ENCODE data around the gene DOK4. TPM values are rescaled to one million over a fixed set of nuclear protein-coding genes. Genes with fewer than 3 reads are reported as not detected.

DOK4 gene
- total RNA-seq, 1 experiment from 2014 or later = 23.0 TPM

- Mint-ChIP-seq H3K36me3 (ENCODE audit: insufficient read depth, unreplicated experiment) (no peaks in the 10 kb centered on the region), H3K4me3 (ENCODE audit: low read depth, unreplicated experiment) (no peak overlapping the region), H3K27ac (ENCODE audit: unreplicated experiment) (no peak overlapping the region), H3K9me3 (ENCODE audit: low read depth, unreplicated experiment) (no peaks in the 10 kb centered on the region), H3K27me3 (ENCODE audit: unreplicated experiment) (peaks cover 41% of the 10 kb centered on the region), H3K4me1 (ENCODE audit: low read depth, unreplicated experiment) (no peaks in the 10 kb centered on the region)
- CTCF ChIA-PET = interaction anchor here (0.6 to 0.7 kb wide), 2 partner anchors 10 to 168 kb away, joined by 3 read pairs; no protein-coding TSS in a partner anchor
- intact Hi-C loops (cut with micrococcal nuclease; ENCODE audit: unreplicated experiment) = loop anchor here (10.0 kb wide), 1 partner anchor 425 kb away; no protein-coding TSS in a partner anchor
- TF ChIP-seq, protein P1, sequence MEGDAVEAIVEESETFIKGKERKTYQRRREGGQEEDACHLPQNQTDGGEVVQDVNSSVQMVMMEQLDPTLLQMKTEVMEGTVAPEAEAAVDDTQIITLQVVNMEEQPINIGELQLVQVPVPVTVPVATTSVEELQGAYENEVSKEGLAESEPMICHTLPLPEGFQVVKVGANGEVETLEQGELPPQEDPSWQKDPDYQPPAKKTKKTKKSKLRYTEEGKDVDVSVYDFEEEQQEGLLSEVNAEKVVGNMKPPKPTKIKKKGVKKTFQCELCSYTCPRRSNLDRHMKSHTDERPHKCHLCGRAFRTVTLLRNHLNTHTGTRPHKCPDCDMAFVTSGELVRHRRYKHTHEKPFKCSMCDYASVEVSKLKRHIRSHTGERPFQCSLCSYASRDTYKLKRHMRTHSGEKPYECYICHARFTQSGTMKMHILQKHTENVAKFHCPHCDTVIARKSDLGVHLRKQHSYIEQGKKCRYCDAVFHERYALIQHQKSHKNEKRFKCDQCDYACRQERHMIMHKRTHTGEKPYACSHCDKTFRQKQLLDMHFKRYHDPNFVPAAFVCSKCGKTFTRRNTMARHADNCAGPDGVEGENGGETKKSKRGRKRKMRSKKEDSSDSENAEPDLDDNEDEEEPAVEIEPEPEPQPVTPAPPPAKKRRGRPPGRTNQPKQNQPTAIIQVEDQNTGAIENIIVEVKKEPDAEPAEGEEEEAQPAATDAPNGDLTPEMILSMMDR (IDR thresholded peaks at IDR 0.05; ENCODE audit: unreplicated experiment) = no peak
- DNase-seq = no peak
- BruUV-seq (replicated peaks) = no TSS peak
Measured at GRCh38 chr16:57510016-57510871, 24.0 kb upstream of the DOK4 start.

GRCh38 chr16:57509231-57509923 lies 23.1 kb upstream of the DOK4 start:
- H3K4me1 Mint-ChIP-seq (ENCODE audit: low read depth, unreplicated experiment) = no peaks in the 10 kb centered on the region
- H3K9me3 Mint-ChIP-seq (ENCODE audit: low read depth, unreplicated experiment) = no peaks in the 10 kb centered on the region
- TF ChIP-seq, protein P1 (IDR thresholded peaks at IDR 0.05; ENCODE audit: unreplicated experiment) = no peak
- no peak for DNase-seq
- BruUV-seq (replicated peaks) = no TSS peak
- peaks cover 50% of the 10 kb centered on the region for H3K27me3 Mint-ChIP-seq (ENCODE audit: unreplicated experiment)
- no peak overlapping the region for H3K4me3 Mint-ChIP-seq (ENCODE audit: low read depth, unreplicated experiment)
- intact Hi-C loops (cut with micrococcal nuclease; ENCODE audit: unreplicated experiment) = no loop called here
- H3K27ac Mint-ChIP-seq (ENCODE audit: unreplicated experiment) = no peak overlapping the region
- H3K36me3 Mint-ChIP-seq (ENCODE audit: insufficient read depth, unreplicated experiment) = no peaks in the 10 kb centered on the region
- CTCF ChIA-PET = no interaction called here

GRCh38 chr16:57508035-57508425 lies 21.7 kb upstream of the DOK4 start:
- Mint-ChIP-seq H3K4me1 (ENCODE audit: low read depth, unreplicated experiment) (no peaks in the 10 kb centered on the region), H3K4me3 (ENCODE audit: low read depth, unreplicated experiment) (no peak overlapping the region), H3K27ac (ENCODE audit: unreplicated experiment) (no peak overlapping the region), H3K27me3 (ENCODE audit: unreplicated experiment) (peaks cover 63% of the 10 kb centered on the region), H3K36me3 (ENCODE audit: insufficient read depth, unreplicated experiment) (no peaks in the 10 kb centered on the region), H3K9me3 (ENCODE audit: low read depth, unreplicated experiment) (no peaks in the 10 kb centered on the region)
- BruUV-seq (replicated peaks) = no TSS peak
- no peak for DNase-seq
- intact Hi-C loops (cut with micrococcal nuclease; ENCODE audit: unreplicated experiment) = no loop called here
- TF ChIP-seq, protein P1 (IDR thresholded peaks at IDR 0.05; ENCODE audit: unreplicated experiment) = no peak
- CTCF ChIA-PET = no interaction called here

- no TSS peak for BruUV-seq (replicated peaks)
- no peak overlapping the region for H3K27ac Mint-ChIP-seq (ENCODE audit: unreplicated experiment)
- no peaks in the 10 kb centered on the region for H3K4me1 Mint-ChIP-seq (ENCODE audit: low read depth, unreplicated experiment)
Measured at GRCh38 chr16:57507136-57508034, 21.1 kb upstream of the DOK4 start.

More at GRCh38 chr16:57507136-57508034, 21.1 kb upstream of the DOK4 start:
- no peak for DNase-seq
- CTCF ChIA-PET = no interaction called here
- intact Hi-C loops (cut with micrococcal nuclease; ENCODE audit: unreplicated experiment) = no loop called here
- H3K4me3 Mint-ChIP-seq (ENCODE audit: low read depth, unreplicated experiment) = no peak overlapping the region
- TF ChIP-seq, protein P1 (IDR thresholded peaks at IDR 0.05; ENCODE audit: unreplicated experiment) = no peak
- no peaks in the 10 kb centered on the region for H3K36me3 Mint-ChIP-seq (ENCODE audit: insufficient read depth, unreplicated experiment)
- H3K9me3 Mint-ChIP-seq (ENCODE audit: low read depth, unreplicated experiment) = no peaks in the 10 kb centered on the region
- H3K27me3 Mint-ChIP-seq (ENCODE audit: unreplicated experiment) = peaks cover 70% of the 10 kb centered on the region
